Umbilical cord (tissue), 2 donors: ENCODE data around the gene TNRC6A. TPM values are rescaled to one million over a fixed set of nuclear protein-coding genes. Genes with fewer than 3 reads are reported as not detected.

Experiments used
- DNase-seq: peaks from one replicate; pipeline ENCODE4 v3.0.0-alpha.2; 2015; ENCODE audit warnings: low spot score
- total RNA-seq: library from RNA; depleted of rRNA; stranded (reverse); fragments of >200 nt; gene quantifications from one replicate; pipeline ENCODE4 v1.2.3, GENCODE V29; 2014; ENCODE audit warnings: low replicate concordance; ENCODE audit not compliant: insufficient read depth

TNRC6A gene
- total RNA-seq, 1 donor from 2014 or later: 38.8 TPM

DNA sequence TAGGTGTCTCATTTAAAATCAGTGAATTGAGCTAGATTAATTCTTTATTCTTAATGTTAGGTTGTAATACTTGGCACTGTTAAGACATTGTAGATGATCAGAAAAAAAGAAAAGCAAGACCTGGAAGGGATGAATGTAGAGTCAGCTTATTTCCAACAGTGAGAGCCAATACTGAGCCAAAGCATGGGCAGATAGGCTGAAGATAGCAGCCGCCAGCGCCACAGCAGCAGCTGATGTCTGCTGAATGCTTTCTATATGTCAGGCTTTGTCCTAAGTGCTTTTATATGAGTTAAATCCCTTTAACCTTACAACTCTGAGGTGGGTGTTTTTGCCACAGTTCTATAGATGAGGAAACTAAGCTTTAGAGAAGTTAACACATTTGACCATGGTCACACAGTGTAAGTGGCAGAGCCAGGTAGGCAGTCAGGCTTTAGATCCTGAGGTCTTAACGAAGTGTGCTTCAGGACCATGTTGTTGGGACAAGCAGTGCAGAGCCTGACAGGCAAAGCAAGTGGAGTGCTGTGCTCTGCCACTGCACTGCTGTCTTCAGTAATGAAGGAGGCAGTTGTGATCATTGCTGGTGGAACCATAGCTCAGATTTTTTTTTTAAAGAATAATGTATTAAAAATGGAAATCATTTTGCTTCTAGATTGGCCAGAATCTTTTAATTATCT, 25.9 kb downstream of the TNRC6A start:
- DNase-seq: no peak

DNA sequence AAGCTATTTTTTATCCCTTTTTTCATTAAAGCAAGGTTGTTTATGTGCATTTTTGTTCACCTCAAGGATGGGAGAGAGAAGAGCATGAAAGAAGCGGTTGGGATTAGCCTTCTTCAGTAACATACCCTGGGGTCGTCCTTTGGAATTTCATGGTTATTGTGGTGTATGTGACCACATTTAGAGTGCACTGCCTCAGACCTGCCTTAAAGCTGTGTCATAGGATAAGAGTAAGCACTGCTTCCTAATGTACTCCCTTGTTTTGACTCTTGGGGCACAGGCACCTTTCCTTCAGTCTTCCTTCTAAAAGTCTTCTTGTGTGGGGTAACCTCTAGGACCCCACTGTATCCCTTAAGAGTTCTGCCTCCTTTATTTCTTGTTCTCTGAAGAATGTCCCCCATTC, 28.9 kb downstream of the TNRC6A start:
- no peak for DNase-seq

DNA sequence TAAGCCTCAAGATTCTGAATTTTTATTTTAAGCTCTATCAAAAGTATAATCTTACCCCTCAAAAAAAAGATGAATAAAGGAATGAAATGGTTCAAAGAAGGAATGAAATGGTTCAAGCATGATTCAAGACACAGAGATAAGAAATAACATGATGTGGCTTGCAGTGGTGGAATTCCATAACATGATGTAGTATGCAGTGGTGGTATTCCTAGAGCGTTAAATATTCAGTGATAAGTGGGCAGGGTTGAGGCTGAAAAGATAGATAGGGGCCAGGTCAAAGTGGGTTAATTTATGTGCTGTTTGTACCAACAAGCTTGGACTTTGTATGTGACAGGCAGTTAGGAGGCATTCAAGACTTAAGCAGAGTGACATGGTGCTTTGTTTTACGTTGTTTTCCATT, 29.6 kb downstream of the TNRC6A start:
- no peak for DNase-seq

DNA sequence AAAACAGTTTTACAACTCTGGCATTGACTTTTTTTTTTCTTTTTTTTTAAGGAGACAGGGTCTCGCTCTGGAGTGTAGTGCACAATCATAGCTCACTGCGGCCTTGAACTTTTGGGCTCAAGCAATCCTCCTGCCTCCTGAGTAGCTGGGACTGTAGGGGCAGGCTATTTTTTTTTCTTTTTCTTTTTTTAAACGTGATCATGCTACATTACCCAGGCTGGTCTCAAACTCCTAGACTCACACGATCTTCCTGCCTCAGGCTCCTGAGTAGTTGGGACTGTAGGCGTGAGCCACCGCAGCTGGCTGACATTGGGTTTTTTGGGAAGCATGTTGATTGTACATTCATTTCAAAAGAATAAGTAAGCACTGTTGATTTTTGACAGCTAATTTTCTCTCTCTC, 32.1 kb downstream of the TNRC6A start:
- no peak for DNase-seq

DNA sequence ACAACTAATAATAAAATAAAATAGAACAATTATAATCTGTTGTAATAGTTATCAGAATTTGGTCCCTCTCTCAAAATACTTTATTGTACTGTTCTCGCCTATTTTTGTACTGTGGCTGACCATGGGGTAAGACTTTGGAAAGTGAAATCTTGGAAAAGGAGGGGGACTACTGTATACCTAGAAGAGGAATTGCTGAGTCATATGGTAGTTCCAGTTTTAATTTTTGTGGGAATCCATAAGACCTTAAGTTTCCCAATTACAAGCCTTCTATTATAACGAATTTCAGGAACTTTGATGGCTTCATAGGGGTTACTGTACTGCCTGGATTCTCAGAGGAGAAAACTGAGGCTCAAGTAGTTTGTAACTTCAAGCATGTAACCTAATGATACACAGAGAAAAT, 35.5 kb downstream of the TNRC6A start:
- no peak for DNase-seq

DNA sequence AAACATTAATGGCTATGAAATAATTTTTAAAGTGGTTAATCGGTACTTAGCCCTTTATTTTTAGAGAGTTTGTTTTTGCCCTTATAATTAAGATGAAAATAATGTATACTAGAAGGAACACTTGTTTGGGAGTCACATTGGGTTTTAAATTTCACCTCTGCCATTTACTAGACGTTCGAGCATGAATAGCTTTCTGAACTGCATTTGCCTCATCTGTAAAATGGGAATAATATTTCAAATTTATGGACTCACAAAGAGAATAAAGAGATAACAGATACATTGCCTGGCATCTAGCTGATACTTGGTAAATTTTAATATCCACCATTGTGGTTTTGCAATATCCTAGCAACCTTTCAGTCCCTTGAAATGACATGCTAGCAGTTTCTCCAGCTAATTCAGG, 36.6 kb downstream of the TNRC6A start:
- DNase-seq: no peak

DNA sequence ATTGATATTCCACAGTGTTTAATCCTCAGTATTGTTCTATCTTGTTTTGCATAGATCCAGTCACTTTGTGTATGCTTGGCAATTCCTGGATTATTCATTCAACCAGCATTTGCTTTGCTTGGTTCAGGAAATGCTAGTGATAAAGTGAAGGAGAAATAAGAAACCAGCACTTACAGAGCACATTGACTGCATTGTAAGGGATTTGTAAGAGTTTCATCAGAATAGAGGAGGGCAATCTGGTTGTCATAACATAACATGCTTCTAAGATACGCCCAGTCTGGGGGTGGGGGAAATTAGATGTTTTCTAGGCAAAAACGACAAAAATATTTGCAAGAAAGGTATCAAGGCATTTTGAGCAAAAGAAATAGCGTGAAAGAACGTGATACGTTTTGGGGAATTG, 40.4 kb downstream of the TNRC6A start:
- no peak for DNase-seq

DNA sequence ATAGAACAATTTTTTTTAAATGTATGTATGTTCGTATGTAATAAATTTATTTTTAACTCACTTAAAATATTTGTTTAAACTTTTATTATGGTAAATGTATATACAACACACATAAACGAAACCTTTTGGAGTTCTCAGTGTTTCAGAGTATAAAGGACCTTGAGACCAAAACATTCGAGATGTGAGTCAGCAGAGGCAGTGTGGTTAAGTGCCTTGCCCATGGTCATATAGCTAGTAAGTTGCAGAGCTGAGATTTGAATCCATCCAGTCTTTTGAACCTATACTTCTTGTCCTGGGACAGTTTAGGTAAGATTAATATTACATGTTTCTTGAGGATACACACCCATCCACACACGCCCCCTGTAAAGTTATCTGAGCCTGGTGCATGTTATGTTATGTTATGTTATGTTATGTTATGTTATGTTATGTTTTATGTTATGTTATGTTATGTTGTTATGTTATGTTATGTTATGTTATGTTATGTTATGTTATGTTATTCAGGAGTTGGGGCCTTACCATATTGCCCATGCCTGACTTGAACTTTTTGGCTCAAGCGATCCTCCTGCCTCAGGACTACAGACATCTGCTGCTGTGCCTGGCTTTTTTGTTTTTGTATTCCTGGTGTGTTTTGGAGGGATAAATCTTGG, 41.8 kb downstream of the TNRC6A start:
- DNase-seq: no peak

DNA sequence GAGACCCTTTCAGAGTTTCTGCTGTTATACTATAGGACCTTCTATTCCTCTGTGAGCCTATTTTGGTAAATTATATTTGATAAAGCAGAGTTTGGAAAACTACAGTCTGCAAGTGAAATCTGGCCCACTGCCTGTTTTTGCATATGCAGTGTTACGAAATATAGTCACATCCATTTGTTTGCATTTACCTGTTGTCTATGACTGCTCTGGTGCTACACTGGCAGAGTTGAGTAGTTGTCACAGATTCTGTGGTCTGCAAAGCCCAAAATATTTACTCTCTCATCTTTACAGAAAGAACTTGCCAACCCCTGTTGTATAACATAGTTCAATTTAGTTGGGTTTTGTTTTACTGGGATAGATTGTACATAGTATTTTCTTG, 42.3 kb downstream of the TNRC6A start:
- DNase-seq: no peak

DNA sequence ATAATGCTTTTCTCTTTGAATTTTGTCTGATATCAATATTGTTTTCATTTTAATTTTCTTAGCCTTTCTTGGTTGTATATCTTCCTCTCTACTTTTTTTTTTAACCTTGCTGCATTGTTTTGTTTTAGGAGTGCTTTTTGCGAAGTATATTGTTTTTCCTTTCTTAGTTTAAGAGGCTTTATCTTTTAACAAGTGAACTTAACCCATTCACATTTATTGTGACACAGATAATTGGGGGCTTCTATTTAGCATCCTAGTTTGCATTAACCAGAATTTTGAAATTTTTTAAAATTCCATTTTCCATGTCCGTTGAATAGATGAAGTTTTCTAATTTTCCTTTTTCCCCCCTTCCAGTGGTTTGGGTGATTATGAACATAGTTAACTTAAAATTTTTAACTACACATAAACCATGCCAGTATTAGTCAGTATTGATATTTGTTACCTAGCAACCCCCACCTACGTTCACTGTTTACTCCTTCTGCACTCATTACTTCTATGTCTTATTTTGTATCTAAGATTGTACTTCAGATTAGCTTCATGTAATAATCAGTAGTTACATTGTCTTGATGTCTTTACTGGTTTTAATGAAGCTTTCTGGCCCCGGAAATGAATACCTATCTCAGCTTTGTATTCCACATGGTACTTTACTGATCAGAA, 44.4 kb downstream of the TNRC6A start:
- DNase-seq: no peak

DNA sequence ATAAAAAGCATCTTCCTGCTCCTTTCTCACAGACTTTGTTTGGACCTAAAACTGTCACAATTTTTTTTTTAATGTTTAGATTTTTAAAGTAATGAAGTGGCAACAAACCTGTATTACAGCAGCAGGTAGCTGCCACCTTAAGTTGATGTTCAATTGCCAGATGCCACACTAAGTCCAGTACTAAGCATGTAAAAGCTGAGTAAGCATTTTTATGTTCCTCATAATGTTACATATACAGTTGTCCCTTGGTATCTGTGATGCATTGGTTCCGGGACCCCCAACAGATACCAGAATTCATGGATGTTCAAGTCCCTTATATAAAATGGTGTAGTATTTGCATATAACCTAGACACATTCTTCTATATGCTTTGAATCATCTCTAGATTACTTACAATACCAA, 45.1 kb downstream of the TNRC6A start:
- no peak for DNase-seq

DNA sequence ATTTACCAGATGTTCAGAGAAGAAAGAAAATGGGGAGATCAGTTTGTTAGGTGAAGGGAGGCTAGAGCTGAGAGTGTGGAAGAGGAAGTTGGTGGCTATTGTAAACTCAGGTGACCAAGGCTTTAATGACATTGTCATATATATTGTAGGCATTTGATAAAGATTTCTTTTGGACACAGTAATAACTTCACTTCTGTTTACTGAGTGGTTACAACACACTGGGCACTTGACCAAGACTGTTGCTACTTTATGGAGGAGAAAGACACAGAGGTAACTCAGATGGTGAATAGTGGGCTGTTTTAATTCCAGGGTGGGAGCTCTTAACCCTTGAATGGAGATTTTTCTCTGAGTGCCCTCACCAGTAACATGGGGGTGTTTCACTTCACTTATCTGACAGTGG, 46.0 kb downstream of the TNRC6A start:
- DNase-seq: no peak

DNA sequence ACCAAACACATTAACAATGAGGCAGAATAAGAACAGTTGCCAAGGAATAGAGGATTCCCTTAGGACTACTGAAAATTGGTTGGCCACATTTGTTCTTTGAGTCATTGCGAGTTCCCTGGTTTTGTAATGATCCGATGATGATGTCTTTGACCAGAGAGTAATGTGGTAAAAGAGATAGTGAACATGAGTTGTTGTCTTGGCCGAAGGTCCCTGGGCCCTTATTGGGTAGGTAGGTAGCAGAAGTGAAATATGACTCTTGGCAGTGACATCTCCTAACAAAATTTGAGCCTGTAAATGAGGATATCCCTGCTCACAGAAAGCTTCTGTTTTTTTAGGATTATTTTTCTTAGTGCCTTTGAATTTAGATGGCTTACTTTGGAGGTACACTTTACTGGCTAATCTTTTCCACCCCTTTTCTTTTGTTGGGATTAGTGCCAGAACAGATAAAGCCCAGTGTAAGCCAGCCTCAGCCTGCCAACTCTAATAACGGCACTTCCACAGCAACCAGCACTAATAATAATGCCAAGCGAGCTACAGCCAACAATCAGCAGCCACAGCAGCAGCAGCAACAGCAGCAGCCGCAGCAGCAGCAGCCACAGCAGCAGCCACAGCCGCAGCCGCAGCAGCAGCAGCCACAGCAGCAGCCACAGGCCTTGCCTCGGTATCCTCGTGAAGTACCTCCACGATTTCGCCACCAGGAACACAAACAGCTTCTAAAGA, 47.2 kb downstream of the TNRC6A start:
- peak; percentile 13 for DNase-seq

DNA sequence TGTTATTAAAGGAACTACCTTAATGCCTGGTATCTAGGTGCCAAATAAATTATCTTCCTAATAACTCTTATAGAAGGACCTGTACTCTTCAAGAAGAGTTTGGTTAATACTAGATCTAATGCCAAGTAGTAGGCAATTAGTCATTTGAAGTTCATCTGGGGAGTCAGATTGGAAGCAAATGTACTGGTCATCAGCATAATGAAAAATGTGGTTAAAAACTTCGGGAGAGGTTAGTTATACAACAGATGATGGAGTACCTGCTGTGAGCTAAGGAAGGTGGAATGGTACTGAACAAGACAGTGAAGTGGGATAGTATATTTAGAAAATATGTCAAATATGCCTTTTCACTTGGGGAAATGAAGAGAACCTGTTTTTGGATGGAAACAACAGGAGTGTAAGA, 49.2 kb downstream of the TNRC6A start:
- no peak for DNase-seq

DNA sequence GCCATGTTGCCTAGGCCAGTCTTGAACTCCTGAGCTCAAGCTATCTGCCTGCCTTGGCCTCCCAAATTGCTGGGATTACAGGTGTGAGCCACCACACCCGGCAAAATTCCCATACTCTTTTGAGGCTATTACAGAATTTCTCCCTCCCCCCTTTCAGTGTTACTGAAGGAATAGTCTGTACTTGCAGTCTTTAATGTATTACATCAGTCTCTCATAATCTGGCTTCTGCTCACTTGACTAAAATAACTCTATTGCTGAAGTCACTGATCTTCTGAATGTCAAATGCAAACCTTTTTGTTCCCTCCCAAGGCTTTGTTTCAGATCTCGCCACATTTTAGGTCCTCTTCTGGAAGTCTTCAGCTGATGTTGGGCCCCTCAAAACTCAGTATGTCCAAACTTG, 51.8 kb downstream of the TNRC6A start:
- no peak for DNase-seq

DNA sequence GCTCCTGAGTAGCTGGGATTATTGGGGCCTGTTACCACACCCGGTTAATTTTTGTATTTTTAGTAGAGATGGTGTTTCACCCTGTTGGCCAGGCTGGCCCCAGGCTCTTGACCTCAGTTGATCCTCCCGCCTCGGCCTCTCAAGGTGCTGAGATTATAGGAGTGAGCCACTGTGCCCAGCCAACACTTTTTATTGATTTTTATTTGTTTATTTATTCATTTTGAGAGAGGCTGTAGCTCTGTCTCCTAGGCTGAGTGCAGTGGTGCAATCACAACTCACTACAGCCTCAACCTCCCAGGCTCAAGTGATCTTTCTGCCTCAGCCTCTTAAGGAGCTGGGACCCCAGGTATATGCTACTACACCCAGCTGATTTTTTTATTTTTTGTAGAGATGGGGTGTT, 54.7 kb downstream of the TNRC6A start:
- DNase-seq: no peak

DNA sequence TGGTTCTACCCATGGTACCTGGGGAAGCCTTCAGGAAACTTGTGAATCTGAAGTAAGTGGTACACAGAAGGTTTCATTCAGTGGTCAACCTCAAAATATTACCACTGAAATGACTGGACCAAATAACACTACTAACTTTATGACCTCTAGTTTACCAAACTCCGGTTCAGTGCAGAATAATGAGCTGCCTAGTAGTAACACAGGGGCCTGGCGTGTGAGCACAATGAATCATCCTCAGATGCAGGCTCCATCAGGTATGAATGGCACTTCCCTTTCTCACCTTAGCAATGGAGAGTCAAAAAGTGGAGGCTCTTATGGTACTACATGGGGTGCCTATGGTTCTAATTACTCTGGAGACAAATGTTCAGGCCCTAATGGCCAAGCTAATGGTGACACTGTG, 60.4 kb downstream of the TNRC6A start:
- no peak for DNase-seq

DNA sequence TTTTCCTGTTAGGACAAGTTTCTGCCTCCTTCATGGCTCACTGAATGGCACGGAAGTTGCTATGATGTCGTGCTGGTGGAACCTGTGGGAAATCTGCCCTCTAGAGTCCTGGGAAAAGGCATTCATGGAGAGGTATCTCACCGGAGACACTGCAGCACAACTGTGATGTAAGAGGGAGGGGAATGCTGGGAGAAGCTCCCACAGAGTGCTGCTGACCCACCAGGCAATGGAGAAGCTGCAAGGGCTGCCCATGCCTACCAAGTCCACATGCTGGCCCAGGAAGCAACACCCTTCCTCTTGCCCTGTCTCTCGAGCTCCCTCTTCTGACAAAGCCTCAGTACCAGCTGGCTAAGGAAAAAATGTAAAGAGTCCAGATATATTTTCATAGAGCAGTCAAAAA, 71.1 kb downstream of the TNRC6A start:
- no peak for DNase-seq

DNA sequence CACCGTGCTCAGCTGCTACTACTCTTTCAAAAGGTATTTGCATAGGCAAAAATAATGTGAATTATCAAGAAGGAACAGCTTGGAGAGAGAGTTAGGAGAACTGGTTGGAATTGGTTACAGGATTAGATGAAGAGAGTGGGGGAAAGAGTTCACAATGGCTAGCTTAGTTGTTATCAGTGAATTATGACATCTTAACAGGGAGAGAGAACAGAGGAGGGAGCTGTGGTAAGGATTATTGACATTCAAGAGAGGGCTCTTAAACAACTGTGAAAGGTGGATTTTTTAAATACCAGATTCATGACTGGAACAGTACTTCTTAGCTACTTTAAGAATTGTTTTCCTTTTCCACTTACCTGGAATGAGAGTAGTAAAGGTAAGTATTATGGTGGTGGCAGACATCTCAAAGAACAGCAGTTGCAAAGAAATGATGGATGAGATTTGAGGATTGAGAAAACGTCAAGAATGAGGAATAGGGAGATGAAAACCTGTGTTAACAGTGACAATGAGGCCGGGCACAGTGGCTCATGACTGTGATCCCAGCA, 72.4 kb downstream of the TNRC6A start:
- DNase-seq: no peak

DNA sequence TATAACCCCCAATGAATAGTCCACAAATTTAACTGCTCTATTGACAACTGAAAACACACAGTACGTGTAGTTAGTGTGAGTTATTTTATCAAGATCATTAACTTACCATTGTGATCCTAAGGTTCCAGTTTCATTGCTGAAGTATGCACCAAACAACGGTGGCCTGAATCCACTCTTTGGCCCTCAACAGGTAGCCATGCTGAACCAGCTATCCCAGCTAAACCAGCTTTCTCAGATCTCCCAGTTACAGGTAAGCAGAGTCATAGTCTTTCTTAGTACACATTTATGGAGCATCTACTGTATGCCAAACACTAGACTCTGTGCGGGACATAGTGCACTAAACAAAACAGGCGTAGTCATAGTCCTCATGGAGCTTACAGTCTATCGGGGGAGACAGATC, 76.0 kb downstream of the TNRC6A start:
- no peak for DNase-seq

DNA sequence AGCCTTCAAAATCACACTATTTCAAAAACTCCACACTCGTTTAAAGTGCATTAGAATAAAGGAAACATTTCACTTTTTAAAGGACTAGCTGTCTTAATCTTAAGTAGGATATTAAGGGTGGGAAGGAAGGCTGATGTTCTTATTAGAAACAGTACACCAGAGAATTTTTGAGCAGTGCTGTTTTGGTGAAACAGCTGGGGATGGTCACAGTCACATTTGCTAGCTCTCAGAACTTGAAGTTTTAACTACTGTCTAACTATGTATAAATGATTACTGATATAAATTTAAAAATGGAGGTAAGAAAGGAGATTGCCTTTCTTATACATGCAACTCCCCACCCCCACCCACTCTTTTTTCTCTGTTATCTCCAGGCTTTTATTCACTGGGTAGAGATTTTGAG, 77.8 kb downstream of the TNRC6A start:
- no peak for DNase-seq
